ENCODE data around the gene MGME1.
"Not testable (repeated sequence)": the region's sequence is repeated elsewhere in the genome, so short reads cannot be mapped to it uniquely, and the experiment has no call there.

MGME1 gene

GRCh38 chr20:17998446-17998845 is 29.6 kb downstream of the MGME1 start:
- no peak for DNase-seq

GRCh38 chr20:17999566-17999965 is 30.7 kb downstream of the MGME1 start:
- no peak for DNase-seq

GRCh38 chr20:18001131-18001921 is 32.5 kb downstream of the MGME1 start:
- no peak for DNase-seq

GRCh38 chr20:18003897-18004296 is 35.1 kb downstream of the MGME1 start:
- DNase-seq = no peak

GRCh38 chr20:18004384-18005031 is 35.7 kb downstream of the MGME1 start:
- no peak for DNase-seq

- DNase-seq = no peak
Measured at GRCh38 chr20:18005170-18005989, 36.6 kb downstream of the MGME1 start.

- DNase-seq = no peak
Measured at GRCh38 chr20:18005990-18006364, 37.2 kb downstream of the MGME1 start.

GRCh38 chr20:18006684-18007083 is 37.9 kb downstream of the MGME1 start:
- no peak for DNase-seq

GRCh38 chr20:18007534-18008292 is 38.9 kb downstream of the MGME1 start:
- DNase-seq = no peak

- DNase-seq = no peak
Measured at GRCh38 chr20:18009116-18009515, 40.3 kb downstream of the MGME1 start.

- no peak for DNase-seq
Measured at GRCh38 chr20:18011482-18011881, 42.7 kb downstream of the MGME1 start.

GRCh38 chr20:18011951-18012645 is 43.3 kb downstream of the MGME1 start:
- no peak for DNase-seq

GRCh38 chr20:18012901-18013300 is 44.1 kb downstream of the MGME1 start:
- DNase-seq = no peak

- no peak for DNase-seq
Measured at GRCh38 chr20:18014411-18014810, 45.6 kb downstream of the MGME1 start.

- DNase-seq = no peak
Measured at GRCh38 chr20:18016772-18017171, 48.0 kb downstream of the MGME1 start.

GRCh38 chr20:18018100-18018499 is 49.3 kb downstream of the MGME1 start:
- DNase-seq = no peak

GRCh38 chr20:18019068-18019467 is 50.2 kb downstream of the MGME1 start:
- DNase-seq = no peak

GRCh38 chr20:18020931-18021330 is 52.1 kb downstream of the MGME1 start:
- no peak for DNase-seq

- no peak for DNase-seq
Measured at GRCh38 chr20:18024606-18025127, 55.8 kb downstream of the MGME1 start.

GRCh38 chr20:18027011-18027410 is 58.2 kb downstream of the MGME1 start:
- not testable (repeated sequence) for DNase-seq

- DNase-seq = no peak
Measured at GRCh38 chr20:18030020-18030419, 61.2 kb downstream of the MGME1 start.

GRCh38 chr20:18031050-18031449 is 62.2 kb downstream of the MGME1 start:
- no peak for DNase-seq

Data from stimulated activated CD4-positive, alpha-beta T cell treated with anti-CD3 and anti-CD28 coated beads, Interleukin-4, amount 100 ng/mL, for 1 hour (primary cell).